ENCODE data around the gene RSRP1.
A peak's percentile ranks its signal among the peaks of the same experiment; 100 is the strongest.

Gene RSRP1

DNA sequence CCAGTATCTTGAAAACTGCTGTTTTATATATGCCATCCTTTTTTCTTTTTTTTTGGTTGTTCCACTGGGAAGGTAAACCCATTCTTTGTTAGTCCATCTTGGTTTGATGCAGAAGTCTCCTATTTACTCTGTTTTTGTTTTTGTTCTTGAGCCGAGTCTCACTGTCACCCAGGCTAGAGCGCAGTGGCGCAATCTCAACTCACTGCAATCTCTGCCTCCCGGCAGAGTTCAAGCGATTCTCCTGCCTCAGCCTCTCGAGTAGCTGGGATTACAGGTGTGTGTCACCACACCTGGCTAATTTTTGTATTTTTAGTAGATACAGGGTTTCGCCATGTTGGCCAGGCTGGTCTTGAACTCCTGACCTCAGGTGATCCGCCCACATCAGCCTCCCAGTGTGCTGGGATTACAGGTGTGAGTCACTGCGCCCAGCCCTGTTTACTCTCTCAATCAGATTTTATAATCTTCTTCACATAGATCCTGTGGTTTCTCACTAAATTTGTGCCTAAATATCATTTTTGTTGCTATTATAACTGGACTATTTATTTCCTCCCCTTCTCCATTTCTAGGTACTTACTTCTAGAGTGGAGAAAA lies 27.5 kb downstream of the RSRP1 start:
- no peak for DNase-seq (ENCODE audit: low spot score)

DNA sequence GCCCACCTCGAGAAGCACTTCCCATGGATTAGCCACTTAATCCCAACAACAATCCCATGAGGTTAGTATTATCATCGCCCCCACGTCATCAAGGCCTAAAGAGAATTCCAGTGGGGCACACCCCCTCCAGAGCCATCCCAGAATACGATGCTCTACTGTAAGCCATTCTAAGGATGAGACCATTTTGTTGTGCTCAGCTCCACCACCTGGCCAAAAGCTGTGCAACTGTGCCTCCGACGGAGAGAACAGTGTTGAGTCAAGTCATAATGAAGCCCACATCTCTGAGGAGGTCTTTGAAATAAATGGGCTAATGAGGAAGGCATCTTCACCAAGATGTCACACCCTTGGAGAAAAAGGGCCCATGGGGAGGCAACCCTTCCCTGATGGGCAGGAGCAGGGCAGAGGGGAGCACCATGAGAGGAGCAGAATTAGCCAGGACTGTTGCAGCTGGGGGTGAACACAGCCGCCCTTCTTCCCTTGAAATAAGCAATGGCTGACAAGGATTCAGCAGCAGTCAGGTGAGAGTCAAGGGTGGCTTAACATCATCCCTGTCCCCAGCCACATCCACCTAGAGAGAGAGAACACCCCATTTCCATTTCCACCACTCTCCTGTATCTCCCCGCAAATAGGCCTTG lies 29.5 kb downstream of the RSRP1 start:
- no peak for DNase-seq (ENCODE audit: low spot score)

- DNase-seq (ENCODE audit: low spot score), result no peak
These were observed 30.2 kb downstream of the RSRP1 start for GRCh38 chr1:25217015-25217414.

DNA sequence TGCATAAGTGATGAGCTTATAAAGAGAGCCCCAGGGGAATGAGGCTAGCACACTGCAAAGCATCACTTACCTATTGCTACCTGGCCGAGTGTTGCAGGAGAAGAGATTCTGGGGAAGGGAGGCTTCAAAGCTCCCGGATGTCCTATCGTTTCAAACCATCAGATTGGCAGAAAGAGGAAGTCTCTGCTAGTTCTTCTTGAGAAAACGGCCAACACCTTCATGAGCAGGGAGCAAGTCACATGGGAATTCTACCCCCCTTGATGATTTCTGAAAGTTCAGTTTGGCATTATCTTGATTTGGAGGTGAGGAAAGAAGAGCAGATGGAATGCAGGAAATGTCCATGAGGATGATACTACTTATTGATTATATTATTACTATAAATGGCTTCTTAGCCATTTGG lies 31.1 kb downstream of the RSRP1 start:
- DNase-seq (ENCODE audit: low spot score), result no peak

GRCh38 chr1:25212725-25213124 lies 34.5 kb downstream of the RSRP1 start:
- DNase-seq (ENCODE audit: low spot score), result no peak

DNA sequence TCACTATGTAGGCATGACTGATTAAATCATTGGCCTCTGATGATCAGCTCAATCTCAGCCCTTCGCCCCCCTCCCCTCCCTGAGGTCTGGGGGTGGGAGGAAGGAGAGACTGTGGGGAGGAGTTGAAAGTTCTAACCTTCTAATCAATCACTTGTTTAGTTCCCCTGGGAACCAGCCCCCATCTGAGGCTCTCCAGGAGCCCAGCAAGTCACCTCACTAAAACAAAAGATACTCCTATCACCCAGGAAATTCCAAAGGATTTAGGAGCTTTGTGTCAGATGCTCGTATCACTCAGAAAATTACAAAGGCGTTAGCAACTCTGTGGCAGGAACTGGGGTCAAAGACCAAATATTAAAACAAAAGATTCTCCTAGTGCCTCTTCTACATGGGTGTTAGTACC lies 36.5 kb downstream of the RSRP1 start:
- no peak for DNase-seq (ENCODE audit: low spot score)

- no peak for DNase-seq (ENCODE audit: low spot score)
These were observed 37.7 kb downstream of the RSRP1 start for GRCh38 chr1:25209516-25209915.

DNA sequence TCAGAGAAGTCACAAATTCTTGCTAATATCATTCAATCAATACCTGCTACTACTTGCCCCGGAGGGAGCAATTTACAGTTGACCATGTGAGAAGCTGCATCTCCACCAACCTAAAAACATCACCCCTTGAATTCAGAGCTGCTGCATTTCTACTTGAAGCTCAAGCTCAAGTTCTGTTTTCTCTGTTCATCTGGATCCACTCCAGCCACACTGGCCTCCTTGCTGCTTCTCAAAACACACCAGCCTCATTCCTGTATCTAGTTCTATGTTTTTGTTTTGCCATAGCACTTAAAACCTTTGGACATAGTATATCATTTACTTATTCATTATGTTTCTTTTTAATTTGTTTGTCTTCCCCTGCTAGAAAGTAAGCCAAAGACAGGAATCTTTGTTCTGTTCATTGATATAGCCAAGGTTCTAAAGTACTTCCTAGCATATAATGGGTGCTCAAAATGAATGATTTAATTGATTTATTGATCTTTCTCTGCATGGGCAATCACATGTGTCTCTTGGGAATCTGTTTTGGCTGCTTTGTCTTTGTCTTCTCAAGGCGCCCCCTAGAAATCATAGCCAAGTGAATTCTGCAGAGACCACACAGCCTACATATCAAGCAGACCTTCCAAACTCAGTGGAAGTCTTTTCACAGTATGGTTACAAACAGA lies 38.6 kb downstream of the RSRP1 start:
- DNase-seq (ENCODE audit: low spot score), result no peak

DNA sequence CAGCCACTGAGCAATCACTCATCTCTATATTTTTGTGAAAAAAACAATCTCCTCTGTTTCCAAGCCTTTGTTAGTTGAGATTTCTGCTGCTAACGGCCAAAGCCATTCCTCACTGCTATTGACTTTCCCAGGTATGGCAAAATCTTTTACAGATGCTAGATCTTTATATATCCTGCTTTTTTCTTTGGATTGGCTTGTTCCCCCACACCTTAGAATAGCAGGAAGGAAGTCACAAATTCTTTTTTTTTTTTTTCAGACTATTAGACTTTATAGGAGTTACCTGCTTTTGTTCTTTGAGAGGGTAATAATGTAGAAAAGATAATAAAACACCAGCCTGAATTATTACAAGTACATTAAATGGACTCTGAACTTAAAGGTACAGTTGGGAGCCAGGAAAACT lies 39.2 kb downstream of the RSRP1 start:
- DNase-seq (ENCODE audit: low spot score), result no peak

- no peak for DNase-seq (ENCODE audit: low spot score)
These were observed 41.1 kb downstream of the RSRP1 start for GRCh38 chr1:25206201-25206600.

DNA sequence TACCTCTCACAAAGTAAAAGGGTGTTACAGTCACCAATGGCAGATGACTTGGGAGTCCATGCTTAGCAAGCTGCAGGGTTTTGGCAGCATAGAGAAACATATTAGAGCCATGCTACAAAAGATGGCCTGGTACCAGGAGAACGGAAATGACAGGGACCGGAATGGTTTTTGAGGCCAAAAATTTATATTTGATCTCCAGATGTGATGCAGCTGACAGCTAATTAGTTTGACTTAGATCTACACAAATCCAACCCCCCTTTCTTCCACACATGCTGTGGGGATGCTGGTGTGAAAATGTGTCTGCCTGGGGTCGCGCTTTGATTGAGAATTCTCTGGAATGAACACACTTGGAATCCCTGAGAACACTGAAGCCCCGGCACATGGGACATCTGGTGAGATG lies 41.5 kb downstream of the RSRP1 start:
- no peak for DNase-seq (ENCODE audit: low spot score)

DNA sequence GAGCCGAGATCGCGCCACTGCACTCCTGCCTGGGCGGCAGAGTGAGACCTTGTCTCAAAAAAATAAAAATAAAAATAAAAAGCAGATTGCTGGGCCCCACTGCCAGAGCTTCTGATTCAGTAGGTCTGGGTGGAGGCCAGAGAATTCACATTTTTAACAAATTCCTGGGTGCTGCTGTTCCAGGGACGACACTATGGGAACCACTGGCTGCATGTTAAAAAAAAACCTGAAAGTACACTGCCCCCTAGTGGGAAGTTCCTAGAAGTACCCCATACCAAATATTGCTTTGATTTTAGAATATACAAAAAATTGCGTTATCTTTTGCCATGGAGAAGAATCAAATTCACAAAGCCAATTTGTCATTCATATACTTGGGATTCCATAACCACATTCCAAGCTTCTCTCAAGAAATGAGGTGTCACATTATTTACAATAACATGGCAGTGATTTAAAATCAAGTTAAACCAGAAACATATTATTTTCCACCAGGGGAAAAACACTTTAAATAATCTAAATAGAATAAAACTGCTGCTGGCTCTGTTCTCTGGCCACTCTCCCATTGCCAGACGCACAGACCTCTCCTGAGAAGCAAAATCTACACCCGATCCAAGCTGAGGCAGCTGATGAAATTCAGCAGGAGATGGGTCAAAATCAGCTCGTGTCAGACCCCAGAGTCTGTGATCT lies 42.3 kb downstream of the RSRP1 start:
- peak; percentile 64 for DNase-seq (ENCODE audit: low spot score)

- no peak for DNase-seq (ENCODE audit: low spot score)
These were observed 46.2 kb downstream of the RSRP1 start for GRCh38 chr1:25201006-25201405.

DNA sequence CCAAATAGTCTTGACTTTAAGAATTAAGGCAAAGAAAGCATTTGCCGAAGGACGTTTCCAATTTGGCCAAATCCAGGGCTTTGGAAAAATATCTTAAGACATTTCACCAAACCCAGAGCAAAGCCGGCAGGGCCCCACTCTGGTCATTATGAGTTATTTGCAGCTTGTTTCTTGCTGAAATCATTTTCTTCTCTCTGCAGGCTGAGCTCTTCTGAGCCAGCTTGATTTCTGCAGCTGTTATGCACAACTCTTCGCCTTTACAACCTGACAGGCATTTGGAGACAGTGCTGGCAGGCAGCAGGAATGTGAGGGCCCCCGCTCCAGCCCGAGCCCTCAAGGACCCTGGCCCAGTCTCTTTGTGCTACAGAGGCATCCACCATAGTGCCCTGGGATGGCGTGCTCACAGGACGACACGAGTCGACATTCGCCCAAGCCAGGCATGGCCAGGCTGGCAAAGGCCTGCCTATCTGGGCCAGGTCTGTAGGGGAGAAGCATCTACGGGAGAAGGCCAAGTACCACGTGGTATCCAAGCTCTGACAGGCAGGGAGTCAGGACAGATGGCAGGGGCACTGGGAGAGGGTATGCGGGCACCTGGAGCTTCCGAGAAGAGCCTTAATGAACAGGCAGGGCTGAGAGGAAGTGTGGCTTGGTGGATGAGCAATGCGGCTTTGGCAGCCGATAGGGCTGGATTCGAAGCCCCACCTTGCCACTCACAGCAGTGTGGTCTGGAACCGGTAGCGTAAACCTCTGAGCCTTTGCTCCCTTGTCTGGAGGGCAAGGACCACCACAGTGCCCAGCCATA lies 47.2 kb downstream of the RSRP1 start:
- DNase-seq (ENCODE audit: low spot score), result no peak

DNA sequence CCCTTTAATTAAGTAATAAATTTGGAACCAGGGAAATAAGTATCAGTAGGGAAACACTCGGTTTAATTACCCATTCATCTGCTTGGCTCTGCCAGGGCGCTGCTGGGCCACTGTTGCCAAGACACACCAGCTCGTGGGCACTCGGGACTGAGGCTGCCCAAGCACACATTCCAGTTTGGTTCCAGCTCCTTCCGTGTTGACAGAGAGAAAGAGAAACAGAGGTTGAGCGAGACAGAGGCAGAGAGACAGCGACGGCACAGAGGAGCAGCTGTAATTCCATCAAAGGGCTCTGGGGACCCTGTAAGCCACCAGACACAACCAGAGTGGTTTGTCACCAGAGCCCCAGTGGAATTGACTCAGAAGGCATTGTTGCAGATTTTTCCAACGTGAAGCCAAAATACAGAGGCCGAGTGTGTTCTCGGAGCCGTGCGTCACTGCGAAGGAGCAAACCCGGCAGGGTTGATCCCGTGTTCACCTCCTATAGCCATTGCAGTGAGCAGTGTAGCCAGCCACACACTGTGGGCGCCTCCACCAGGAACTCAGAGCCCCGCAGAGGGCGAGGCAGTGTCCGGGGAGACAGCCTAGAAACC lies 48.5 kb downstream of the RSRP1 start:
- peak; percentile 69 for DNase-seq (ENCODE audit: low spot score)

- no peak for DNase-seq (ENCODE audit: low spot score)
These were observed 49.1 kb downstream of the RSRP1 start for GRCh38 chr1:25197982-25198662.

GRCh38 chr1:25197235-25197975 lies 49.8 kb downstream of the RSRP1 start:
- no peak for DNase-seq (ENCODE audit: low spot score)

- no peak for DNase-seq (ENCODE audit: low spot score)
These were observed 50.4 kb downstream of the RSRP1 start for GRCh38 chr1:25196830-25197229.

GRCh38 chr1:25195835-25196234 lies 51.4 kb downstream of the RSRP1 start:
- no peak for DNase-seq (ENCODE audit: low spot score)

- DNase-seq (ENCODE audit: low spot score), result no peak
These were observed 52.7 kb downstream of the RSRP1 start for GRCh38 chr1:25194572-25195020.

GRCh38 chr1:25194054-25194453 lies 53.2 kb downstream of the RSRP1 start:
- DNase-seq (ENCODE audit: low spot score), result no peak

Measured in D341Med (cell line).